ENCODE measurements around the gene NTF4.

- no peak for TF ChIP-seq YY1 (IDR thresholded peaks at IDR 0.05; ENCODE audit: insufficient read depth, insufficient read length)
- TF ChIP-seq ZNF274 (IDR thresholded peaks at IDR 0.05; ENCODE audit: low read depth, low read length), result no peak
Observed at GRCh38 chr19:49086296-49086695, 21.7 kb upstream of the NTF4 start.
